Measurements from ENCODE around the gene C13orf42.

C13orf42 gene

DNA sequence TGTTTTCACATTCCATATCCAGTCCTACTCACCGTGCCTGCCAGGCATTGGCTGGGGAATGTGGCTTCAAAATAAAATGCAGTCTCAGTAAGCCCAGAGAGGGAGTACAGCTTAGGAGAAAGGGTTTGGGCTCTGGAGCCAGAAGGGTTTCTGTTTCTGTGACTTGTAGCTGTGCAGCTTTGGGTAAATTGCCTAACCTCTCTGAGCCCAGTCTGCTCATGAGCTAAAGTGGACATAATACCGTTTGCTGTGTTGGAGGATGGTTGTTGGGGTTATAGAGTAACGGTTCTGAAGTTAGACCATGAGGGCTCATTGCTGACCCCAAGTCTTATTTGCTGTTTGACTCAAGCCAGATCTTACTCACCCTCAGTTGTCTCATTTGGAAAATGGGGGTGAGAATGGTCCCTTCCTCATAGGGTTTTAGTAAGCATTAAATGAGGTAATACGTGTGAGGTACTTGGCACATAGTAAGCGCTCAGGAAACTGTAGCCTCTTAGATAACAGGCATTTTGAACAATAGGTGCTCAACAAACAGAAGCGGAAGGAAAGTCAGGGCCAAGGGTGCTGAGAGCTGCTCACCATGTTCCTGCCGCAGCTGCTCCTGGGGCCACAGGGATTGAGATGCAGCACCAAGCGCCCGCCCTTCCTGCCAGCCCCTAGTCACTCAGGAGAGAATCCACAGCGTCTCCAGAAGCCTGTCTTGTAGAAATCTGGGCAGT is 45.5 kb downstream of the C13orf42 start:
- no peak for DNase-seq (ENCODE audit: low spot score)

DNA sequence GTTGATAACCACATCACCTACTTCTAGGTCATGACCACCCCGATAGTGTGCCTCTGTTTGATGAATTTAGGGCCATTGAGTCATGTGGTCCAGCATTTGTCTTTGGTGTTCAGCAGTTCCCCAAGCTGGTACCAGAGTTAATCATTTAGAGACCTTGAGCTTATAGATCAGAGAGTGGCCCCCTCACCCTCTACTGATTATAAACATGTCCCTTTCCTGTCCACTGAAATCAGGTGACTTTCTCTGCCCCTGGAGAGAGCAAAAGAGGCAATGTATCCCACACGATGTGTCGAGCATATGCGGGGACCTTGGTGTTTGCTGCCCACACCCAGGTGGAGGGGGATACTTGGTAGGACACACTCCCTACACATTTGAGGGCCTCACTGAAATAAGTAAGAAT is 46.3 kb downstream of the C13orf42 start:
- DNase-seq (ENCODE audit: low spot score): no peak

DNA sequence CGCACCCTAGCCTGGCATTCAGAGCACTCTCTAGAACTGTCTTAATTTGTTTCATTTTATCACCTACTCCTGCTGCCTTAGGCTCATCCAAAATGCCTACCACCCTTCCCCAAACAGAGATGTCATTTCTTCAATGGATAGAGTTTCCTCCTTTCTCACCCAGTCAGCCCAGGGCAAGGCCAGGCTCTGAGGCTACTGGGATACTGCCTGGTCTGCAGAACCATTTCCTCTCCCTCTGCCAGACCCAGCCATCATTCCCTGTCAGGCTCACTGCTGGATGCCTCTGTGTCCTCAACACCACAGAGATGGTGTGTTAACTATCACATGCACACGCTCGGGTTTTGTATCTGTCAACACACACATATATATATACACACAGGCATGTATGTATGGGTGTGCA is 47.2 kb downstream of the C13orf42 start:
- no peak for DNase-seq (ENCODE audit: low spot score)

DNA sequence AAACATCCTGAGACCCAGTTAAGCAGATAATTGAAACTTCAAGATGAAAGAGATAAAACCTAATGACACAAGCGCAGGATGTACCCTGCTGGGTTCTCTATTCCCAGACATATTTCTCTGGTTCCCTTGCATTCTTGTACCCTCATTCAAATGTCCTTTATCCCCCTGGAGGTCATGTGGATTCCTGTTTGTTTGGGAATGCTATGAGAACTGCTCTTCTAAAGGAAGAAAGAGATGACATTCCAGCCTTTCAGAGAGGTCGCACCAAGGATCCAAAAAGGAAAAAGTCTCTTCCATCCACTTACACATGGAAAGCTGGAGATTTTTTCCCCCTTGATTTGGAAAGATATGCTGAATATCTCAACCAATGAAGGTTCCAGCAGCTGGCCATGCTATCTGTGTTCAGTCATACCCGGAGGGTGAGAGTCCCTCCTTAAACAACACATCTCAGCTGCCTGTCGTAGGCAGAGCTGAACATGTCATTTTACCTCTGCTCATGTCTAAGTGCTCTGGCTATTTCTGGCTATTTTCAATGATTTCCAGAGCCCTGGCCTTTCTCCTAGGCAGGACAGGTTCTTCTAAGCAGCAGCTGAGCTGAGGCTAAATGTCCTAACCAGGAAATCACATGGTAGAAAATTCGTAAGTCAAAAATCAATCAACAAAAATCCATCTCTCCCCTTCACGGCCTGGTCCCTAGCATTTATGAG is 52.5 kb downstream of the C13orf42 start:
- DNase-seq (ENCODE audit: low spot score): no peak

DNA sequence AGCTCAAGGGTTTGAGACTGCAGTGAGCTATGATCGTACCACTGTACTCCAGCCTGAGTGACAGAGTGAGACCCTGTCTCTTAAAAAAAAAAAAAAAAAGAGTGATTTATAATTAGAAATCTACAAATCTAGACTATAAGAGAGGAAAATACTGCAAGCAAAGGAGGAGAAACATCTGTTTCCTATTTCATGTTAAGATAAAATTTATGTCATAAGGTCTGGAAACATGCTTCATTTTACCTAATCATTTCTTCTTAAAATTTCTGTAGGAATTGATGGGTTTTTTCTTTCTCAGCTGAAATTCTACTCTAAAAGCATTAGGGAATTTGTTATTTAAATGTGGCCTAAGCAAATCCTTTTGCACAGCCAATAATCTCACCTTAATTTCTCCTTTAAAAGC is 53.2 kb downstream of the C13orf42 start:
- DNase-seq (ENCODE audit: low spot score): no peak

DNA sequence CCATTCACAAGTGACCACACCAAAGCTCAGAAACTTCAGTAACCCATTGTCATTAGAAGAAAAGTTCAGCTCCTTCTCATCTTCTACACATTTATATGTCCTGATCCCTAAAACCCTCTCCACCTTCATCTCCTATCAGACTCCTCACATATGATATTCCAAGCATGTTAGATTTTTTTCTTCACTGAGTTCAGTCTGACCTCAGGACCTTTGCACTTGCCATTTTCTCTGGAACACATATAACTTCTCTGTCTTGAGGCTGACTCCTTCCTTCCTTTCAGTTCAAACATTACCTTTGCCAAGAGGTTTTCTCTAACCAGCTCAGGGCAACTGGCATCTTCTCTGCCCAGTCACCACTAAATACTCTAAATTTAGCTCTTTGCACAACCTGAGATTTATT is 54.1 kb downstream of the C13orf42 start:
- no peak for DNase-seq (ENCODE audit: low spot score)

DNA sequence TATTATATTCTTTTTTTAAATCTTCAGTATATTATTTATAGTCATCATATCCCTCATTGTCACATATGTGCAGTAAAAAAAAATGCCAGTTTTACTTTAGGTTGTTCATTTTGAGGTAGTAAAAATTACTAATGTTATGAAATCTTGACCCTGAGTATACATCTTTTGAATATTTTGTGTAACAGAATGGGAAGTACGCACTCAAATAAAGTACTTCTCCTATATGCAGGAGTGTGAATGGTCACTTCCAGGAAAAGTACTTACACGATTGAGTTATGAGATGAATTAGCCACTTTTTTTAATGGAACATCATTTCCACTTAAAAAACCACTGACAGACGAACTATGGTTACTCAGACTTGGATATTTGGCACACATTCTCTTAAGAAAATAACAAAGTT is 58.5 kb downstream of the C13orf42 start:
- no peak for DNase-seq (ENCODE audit: low spot score)

DNA sequence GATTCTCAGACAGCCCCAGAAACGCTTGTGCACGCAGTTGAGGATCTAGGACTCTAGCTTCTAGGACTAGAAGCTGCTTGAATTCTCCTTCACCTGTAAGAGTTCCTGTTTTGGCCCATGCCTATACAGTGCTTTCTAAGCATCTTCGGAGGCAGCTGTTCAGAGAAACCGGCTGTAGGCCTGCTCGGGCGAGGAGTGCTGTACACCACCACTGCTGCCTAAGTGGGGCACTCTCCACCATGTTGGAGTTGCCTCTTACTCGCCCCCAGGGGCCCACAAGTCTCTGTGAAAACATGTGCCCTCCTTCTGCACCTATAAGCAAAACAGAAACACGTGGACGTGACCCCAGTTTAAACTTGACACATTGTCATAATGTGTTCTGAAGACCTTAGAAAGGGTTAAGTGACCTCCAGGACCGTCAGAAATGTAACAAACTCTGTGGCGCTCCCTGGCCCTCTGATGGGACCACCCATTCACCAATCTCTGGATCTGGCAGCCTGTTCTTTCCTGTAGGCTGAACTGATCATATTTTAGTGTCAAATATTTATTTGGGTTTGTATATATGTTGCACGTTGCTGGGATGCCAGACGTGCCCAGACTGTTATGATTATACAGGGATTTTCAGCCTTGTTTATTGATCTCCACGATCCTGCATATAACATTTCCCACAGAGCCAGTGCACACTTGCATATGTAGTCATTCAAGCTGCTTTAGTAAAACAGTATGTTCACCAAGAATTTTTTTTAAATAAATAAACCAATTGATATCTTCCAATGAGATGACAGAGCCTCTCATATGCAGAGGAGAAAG is 60.8 kb downstream of the C13orf42 start:
- no peak for DNase-seq (ENCODE audit: low spot score)

DNA sequence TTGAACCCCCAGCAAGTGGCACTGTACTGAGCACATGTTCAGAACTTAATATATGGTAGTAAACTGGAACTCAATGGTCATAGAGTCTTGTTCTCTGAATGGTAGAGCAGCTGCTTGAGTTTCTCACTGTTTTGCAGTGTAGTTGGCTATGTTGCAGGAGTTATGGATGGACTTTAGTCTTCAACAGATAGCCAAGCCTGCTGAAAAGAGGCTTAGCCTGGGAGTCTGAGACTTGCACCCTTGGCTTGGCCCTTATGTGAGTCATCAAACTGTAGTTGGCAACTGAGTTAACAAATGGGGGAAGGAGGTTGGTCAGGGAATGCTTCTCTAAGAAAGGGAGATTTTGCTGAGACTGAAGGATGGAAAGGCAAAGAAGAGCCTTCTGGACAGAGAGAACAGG is 62.5 kb downstream of the C13orf42 start:
- no peak for DNase-seq (ENCODE audit: low spot score)

DNA sequence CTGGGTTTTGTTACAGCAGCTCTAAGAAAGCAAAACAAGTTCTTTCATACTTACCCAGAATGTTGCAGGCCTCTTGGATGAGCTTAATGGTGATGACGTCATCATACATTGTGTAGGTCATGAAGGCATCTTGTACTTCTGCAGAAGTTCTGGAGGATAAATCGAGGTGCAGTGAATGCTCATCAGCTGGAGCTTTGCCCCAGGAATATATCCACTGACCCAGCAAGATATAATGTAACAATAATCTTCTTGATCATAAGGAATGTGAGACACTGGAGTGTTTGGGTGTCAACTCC is 63.0 kb downstream of the C13orf42 start:
- no peak for DNase-seq (ENCODE audit: low spot score)

DNA sequence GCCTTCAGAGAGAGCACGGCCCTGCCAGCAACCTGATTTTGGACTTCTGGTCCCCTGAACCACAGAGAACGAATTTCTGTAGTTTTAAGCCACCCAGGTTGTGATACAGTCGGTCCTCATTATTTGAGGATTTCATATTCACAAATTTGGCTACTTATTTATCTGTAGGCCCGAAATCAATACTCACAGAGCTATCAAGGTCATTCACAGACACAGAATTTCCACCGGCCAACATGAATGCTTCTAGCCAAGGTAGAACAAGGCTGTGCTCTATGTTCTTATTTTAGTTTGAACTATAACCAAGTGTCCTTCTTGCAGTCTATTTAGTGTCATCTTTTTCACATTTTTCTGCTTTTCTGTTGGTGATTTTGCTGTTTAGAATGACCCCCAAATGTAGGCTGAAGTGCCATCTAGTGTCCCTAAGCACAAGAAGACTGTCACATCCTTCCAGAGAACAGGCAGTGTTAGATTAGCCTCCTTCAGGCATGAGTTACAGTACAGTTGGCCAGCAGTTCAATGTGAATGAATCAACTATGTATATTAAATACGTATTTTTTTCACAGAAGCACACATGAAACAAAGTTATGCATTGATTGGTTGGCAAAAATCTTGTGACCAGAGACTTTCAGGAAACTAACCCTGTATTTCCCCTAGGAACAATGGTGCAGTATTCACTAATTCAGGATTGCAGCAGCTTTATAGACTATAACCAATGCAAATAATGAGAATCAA is 63.5 kb downstream of the C13orf42 start:
- DNase-seq (ENCODE audit: low spot score): no peak

DNA sequence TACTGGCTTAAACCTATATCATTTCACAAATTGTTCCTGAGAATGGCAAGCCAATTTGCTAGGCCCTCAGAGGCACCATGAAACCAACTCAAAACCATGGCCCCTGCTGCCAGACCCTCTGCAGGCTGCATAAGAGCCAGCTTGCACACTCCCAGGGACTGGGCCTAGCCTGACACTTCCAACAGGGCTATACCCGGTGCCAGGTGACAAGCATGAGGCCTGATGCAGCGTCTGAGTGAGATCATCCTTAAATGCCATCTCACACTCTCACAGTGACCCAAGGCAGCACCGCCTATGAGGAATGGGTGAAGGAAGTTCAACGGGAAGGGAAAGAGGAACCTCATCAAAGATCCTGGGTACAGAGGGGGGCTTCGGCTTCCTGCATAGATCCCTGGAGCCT is 65.6 kb downstream of the C13orf42 start:
- DNase-seq (ENCODE audit: low spot score): no peak

DNA sequence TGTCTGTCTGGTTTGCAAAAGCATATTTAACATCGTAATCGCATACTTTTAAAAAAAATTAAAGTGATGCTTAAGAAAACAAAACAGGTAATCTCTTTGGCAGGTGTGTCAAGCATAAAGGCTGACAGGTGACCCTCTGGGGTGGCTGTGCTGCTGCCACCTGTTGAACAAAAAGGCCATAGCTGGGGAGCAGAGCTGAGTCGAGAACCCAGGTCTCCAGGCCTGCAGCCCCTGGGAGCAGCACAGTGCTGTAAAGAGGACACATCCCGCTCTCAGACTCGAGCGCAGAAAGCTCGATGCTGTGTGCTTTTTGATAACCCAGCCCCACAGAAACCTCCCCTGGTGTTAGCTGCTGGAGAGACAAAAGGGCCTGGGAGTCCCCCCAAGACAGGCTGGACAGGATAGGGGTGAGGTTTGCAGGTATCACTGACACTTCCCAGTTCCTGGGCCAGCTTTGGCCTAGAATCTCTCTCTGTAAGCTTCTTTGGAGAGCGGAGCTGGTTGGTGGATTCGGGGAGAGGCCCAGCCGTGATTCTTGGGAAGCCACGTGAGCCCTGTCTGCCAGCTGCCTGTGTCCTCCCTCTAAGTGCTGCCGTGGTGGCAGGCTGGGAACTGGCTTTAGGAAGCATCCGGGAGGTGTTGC is 66.9 kb downstream of the C13orf42 start:
- DNase-seq (ENCODE audit: low spot score): no peak

DNA sequence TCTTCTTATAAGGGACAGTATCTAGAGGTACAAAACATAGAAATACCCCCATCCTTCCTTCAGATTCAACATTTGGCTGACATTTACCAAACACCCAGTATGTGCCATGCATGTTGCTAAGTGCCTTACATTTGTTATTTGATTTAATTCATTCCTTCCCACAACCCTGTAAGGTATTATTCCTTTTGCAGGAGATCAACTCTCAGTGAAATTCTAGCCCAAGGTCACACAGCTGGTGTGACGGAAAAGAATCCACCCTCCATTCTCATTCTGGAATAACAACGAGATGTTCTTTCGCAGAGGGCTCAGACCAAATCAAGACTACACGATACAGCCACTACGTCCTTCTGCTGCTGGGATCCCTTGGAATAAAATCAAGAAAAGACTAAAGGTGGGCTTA is 67.8 kb downstream of the C13orf42 start:
- DNase-seq (ENCODE audit: low spot score): no peak

DNA sequence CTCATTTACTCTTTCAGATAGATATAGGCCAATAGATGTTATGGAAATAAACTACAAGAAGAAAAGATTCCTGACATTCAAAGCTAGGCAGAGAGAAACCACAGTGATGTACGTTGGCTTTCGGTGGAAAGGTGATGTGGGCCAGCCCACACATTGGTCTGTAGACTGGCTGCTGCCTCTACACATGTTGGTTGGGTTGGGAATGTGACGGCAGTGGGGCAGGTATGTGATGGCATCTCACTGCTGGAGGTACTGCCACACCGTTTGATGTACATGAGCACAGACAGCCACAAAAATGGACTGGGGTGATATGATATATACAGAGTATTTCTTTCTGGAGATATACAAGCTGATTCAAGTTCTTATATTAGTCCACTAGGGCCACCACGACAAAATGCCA is 69.4 kb downstream of the C13orf42 start:
- DNase-seq (ENCODE audit: low spot score): no peak

DNA sequence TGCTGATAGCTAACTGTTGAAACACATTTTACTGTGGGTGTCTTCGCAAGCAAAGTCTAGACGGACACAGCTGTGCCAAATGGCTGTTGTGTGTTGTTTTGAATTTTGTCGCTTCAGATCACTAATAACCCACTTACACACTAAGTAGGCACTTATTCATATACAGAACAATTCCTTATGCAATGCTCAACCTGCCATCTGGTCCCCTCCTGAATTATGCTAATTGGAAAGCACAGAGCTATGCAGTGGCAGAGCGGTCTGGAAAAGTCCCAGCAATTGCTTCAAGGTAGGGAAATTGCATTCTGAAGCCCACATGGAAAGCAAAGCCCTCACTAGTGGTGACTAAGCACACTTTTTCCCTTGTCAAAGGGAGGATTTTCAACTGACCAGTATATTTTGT is 69.9 kb downstream of the C13orf42 start:
- no peak for DNase-seq (ENCODE audit: low spot score)

DNA sequence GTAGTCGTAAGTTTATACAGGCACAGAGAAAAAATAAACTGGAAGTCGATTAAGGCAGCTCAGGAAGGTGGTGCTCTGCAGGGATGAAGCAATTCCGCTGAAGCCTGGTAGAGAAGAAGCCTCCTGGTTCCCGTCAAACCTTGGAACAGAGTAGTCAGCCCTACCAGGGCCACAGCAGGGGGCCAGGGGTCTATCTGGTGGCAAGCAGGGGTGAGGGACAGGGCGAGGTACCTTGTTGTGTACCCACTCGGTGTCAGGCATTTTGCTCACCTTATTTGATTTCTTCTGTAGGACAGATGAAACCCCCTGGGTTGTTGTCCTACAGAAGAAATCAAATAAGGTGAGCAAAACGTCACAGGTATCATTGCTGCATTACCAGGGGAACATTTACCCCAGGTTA is 70.6 kb downstream of the C13orf42 start:
- no peak for DNase-seq (ENCODE audit: low spot score)

DNA sequence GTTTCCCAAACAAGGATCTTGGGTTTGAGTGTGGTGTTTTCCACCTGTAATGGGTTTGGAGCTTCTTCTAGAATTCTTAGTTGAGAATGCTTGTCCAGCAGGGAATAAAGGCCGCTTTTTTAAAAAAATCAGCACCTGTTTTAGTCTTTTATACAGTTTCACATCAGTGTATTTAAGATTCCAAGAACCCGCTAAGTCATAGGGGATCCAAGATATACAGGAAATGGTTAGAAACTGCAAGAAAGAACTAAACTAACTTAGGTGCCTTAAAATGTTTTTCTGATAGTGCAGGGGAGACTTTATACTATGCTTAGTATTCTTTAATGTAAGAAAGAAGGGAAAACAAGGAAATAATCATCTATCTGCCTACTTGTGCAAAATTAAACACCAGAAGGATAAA is 74.7 kb downstream of the C13orf42 start:
- DNase-seq (ENCODE audit: low spot score): no peak

DNA sequence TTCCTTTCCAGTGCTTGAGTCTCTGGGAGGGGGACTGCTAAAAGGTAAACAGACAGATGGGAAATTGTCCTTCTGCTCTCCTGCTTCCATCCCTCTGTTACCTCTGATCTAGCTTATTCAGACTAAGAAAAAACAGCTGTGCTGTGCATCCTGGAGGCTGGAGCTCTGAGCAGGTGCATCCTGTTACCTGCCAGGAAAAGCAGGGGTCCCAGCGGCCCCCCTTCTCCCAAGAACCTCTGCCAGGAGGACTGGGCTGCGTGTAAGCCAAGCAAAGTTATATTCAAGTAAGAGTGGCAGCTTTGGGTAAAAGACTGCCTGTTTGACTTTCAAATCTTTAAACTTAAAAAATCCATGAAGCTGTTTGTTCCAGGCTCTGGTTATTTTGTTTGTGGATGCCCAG is 75.1 kb downstream of the C13orf42 start:
- no peak for DNase-seq (ENCODE audit: low spot score)

DNA sequence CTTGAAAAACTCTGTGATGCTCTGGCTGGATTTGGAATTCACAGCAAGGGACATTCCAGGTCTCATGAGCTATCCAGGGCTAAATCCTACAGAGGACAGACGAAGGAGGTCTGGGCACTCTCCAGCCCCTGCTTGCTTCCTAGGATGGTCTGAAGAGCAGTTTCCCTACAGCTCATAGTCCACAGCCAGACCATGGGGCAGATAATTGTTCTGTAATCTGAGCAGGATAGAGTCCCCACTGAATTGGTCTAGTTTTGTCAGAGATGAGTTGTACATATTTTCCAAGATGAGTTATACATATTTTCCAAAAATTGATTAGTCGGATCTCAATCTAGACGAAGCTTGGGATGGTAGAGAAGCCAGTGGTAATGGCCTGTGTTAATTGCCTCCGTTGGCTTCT is 75.6 kb downstream of the C13orf42 start:
- DNase-seq (ENCODE audit: low spot score): no peak

DNA sequence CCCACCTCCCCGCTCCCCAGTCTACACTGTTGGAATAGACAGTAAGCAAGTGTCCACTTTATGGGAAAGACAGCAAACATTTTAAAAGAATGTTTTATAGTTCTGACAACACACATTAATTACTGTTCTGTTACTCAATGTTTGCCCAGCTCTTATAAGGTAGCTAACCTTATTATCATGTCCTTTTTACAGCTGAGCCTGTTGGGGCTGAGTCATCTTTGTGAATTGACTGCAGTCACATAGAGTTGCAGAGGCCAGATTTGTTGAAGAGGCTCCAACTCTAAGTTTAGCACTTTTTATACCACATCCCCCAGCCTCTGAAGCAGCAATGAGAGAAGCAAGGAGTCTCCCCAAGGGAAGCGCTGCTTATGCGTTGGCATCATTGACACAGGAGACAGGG is 76.2 kb downstream of the C13orf42 start:
- DNase-seq (ENCODE audit: low spot score): no peak

All from CD4-positive, alpha-beta T cell treated with Interleukin-2 at 100 ng/mL for 4 hours (primary cell).